Measurements from ENCODE around the gene CPNE9.
"Not testable (repeated sequence)": the region's sequence is repeated elsewhere in the genome, so short reads cannot be mapped to it uniquely, and the experiment has no call there.

Gene CPNE9

DNA sequence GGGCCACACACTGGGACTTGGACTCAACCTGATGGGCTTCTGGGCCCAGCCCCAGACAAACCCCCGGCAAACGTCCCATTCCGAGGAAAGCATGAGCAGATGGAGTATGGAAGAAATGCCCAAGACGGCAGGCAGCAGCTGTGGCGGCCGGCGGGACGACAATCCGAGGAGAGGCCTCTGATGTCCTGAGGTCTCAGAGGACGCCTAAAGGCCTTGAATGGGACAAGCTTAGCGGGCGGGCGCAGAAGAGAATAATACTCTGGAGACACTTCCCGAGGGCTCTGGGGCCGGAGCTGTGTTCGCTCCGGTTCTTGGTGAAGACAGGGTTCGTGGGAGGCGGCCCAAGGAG, 45.6 kb downstream of the CPNE9 start:
- no peak for DNase-seq

DNA sequence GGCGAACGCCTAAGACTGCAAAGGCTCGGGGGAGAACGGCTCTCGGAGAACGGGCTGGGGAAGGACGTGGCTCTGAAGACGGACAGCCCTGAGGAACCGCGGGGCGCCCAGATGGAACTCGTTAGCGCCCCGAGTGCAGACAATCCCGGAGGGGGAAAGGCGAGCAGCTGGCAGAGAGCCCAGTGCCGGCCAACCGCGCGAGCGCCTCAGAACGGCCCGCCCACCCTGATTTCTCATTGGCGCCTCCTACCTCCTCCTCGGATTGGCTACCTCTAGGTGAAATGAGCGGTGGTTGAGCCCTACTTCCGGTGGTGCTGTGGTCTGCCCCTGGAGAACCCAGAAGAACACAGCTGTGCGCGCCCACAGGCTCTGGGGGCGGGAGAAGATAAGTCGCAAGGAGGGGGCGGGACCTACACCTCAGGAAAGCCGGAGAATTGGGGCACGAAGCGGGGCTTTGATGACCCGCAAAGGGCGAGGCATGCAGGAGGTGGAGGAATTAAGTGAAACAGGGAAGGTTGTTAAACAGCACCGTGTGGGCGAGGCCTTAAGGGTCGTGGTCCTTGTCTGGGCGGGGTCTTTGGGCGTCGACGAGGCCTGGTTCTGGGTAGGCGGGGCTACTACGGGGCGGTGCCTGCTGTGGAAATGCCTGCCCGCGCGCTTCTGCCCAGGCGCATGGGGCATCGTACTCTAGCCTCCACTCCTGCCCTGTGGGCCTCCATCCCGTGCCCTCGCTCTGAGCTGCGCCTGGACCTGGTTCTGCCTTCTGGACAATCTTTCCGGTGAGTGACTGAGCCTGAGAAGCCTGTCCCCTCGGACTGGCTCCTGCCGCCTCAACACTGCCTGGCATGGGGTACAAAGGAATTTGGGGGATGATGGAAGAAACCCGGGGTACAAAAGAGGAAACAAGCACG, 46.3 kb downstream of the CPNE9 start, which contains the start of gene OGG1:
TSS of gene OGG1 (plus strand) at position 308 of the 911 bp plus-strand sequence. CDS start at position 643, 335 bp downstream.
- peak; percentile 98 for DNase-seq

DNA sequence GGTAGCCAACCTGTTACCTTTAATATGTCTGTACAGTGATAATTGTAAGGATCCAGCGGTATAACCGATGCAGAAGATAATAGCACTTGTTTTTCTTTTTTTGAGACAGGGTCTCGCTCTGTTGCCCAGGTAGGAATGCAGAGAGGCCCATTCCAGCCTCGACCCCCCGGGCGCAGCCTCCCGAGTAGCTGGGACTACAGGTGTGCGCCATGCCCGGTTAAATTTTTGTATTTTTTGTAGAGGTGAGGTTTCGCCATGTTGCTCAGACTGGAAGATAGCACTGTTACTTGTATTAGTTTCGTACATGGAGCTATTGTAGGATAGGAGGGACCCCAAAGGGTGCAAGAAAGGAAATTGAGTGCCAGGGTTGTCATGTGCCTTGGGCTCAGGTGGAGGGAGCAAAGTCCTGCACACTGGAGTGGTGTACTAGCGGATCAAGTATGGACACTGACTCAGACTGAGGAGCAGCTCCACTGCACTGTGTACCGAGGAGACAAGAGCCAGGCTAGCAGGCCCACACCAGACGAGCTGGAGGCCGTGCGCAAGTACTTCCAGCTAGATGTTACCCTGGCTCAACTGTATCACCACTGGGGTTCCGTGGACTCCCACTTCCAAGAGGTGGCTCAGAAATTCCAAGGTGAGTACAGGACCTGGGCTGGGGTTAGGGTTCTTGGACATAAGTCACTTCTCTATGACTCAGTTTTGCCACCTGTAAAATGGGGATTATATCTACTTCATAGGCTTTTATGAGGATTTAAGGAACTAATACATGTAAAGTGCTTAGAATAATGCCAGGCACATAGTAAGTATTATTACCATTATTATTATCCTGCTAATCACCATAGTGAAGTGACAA, 47.2 kb downstream of the CPNE9 start:
- no peak for DNase-seq

DNA sequence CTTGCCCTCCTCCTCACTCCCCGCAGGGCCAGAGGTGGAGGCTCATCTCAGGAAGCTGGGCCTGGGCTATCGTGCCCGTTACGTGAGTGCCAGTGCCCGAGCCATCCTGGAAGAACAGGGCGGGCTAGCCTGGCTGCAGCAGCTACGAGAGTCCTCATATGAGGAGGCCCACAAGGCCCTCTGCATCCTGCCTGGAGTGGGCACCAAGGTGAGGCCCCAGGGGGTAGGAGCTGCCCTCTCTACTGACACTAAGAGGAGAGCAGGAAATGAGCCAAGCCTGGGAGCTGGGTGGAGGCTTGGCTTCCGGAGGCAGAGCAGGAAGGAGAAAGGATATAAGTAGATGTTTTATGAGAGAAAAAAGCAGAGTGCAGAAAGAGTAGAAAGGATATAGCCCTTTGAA, 51.0 kb downstream of the CPNE9 start:
- DNase-seq: no peak

DNA sequence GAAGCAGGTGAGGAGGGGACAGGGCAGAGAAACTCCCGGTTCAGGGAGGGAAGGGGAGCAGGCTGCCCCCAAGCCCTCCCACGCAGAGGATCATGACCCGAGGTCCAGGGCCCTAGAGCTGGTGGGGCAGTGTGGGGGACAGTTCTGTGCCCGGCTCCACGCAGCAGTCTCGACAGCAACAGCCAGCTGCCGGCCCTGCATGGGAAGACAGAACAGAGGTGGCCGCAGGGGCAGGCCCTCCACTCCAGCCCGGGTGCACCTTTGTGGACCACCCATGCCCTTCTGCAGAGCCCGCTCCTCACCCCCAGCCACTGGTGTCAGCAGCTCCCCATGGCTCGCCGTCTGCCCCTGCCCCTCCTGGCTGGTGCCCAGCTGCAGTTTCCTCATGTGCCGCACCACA, 53.8 kb downstream of the CPNE9 start:
- no peak for DNase-seq

DNA sequence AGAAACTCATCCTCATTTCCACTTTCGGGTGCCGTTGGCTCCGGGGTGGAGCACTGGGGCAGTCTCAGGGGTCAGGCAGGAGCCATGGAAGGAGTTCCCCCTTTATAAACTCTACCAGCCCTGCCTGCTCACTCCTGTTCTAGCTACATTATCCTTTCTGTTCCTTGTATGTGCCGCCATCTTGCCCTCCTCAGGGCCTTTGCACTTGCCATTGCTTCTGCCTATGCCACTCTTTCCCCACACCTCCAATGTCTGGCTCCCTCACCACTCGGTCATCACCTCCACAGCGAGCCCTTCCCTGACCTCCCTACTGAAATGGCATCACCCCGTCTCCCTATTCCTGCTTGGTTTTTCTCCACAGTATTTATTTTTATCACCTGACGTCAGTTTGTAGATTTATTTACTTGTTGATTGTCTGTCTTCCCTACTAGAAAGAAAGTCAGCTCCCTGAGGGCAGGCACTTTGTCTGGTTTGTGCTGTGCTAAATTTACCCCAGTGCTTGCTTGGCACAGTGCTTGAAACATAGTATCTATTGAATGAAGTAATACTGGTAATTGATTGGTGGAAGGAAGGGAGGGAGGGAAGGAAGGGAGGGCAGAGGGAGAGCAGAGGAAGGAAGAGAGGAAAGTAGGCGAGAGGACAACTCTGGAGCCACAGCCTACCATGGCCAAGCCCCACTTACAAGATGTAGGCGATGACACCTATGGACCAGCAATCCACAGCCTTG, 57.3 kb downstream of the CPNE9 start:
- no peak for DNase-seq

DNA sequence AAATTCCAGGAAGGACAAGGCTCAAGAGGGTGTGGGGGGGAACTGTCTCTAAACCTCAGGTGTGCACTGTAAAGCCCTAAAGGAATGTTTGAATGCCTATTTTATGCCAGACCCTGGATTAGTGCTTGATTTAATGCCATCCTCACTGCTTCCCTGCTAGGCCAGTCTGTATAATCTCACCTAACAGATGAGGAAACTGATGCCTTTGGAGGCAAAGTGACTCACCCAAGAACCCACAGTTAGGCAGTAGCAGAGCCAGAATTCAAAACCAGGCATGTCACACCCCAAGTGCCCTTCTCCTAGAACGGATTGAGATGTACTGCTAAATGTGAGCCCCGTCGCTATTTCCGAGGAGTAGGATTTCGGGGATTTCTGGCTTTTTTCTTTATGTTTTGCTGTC, 58.3 kb downstream of the CPNE9 start:
- no peak for DNase-seq

DNA sequence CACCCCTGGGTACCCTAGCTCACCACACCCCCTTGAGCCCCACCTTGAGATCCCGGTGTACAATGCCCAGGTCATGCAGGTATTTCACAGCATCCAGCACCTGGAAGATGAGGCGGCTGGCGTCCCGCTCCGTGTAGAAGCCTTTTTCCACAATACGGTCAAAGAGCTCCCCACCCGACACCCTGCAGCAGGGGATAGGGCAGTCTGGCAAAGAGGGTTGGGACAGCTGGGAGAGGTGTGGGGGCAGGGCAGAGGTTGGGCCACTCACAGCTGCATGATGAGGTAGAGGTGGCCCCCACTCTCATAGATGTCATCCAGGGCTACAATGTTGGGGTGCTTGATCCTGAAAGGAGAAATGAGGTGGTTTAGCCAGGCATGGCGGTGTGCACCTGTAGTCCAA, 59.2 kb downstream of the CPNE9 start:
- no peak for DNase-seq

DNA sequence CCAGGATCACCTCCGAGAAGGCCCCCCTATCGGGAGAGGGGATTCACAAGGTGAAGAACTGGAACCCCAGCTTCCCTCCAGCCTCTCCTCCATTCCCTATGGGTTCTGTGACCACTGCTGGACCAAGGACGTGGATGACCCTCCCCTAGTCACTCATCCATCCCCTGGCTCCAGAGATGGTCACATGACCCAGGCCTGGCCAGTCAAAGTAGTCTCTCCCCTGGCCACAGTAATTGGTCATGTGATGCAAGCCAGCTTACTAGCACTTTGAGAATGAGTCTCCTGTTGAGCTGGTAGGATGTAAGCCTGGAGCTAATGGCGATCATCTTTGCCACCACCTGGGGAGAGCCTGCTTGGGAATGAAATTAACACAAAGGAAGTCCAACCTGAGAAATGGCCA, 62.2 kb downstream of the CPNE9 start:
- DNase-seq: no peak

DNA sequence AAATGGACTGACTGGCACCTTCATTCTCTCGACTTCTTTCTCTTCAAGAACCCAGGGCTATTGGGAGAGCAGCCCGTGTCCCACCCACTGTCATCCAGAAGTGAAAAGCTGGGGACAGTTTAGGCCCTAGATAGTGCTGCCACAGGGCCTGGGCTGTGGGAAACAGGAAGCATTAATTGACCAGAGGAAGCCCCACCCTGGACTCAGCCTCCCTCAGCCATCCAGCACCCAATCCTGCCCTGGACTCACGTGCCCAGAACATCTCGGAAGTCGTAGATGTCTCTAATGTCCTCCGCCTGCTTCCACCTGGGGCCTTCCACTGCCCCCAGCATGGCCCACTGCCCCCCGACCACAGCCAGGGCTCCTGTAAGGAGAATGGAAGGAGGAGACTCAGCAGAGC, 63.8 kb downstream of the CPNE9 start:
- DNase-seq: no peak

DNA sequence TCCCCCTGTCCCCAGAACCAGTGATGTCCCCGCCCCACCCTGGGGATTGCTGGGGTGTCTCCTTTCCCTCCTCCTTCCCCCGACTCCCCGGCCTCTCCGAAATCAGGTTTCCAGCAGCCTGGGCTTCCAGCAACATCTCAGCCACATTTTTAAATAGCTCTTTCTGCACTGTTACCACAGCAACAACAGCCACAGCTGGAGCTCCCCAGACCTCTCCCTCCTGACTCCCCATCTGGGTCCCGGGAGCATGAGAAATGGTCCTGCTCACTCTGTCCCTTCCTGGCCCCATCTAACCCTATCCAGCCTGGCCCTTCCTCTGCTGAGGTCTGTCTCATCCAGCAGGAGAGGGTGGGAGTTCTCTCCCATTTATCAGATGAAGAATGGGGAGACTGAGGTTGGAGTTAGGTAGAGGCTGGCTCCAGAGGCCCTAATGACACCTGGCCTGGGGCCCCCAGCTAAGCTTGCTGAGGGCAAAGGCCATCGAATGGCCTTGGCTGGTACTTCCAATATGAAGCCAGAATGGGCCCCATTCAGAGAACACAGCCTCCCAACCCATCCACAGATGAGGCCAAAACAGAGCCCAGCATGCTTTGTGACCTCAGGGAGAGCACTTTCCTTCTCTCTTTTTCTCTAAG, 64.6 kb downstream of the CPNE9 start:
- no peak for DNase-seq

DNA sequence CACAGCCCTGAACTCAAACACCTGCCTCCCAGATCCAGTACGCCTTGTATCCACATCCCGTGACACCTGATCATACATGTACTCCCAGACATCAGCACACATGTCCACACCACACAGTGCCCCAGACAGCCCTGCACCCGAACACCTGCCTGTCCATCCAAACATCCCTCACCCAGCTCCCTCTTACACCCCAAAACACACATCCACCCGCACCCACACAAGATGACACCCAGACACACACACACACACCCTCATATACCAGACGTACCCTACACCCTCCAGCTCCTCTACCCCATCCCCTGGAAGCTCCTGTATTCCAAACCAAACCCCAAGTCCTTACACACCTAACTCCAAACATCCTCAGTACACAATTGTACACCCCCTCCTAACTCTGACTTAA, 65.4 kb downstream of the CPNE9 start:
- no peak for DNase-seq

DNA sequence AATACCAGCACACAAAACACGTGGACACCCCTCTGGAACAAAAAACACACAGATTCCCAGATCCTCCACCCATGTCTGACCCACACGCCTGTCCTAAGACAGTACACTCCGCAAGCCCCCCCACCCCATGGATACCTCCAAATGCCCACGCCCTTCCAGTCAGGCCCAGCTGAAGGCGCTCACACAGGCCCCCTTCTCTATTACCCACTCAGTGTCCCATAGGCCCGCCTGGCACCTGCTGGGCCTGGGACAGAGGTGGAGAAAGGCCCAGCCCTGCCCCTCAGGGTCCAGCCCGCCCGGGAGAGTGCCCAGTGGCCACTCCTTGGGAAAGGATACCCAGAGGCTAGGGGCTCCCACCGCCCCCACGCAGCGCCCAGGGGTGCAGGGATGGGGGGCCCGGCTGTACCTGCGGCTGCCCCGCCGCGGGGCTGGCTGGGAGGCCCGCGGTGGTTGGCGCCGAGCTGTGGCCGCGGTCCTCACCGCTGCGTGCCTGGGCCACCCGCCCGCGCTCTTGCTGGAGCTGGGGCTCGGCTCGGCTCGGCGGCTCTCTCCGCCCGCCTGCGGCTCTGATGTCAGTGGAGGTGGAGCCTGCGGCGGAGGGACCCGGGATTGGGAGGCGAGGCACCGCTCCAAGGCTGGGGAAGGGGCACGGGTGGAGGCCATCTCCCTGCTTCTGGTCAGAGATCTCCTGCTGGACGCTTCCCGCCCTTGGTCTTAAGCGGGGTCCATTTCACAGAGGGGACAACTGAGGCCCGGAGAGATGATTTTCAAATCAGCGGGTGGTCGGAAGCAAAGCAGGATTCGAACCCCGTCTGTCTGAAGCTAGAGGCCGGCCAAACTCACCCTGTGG, 66.0 kb downstream of the CPNE9 start, which contains the start of gene CAMK1:
TSS of gene CAMK1 (minus strand) at position 522 of the 850 bp plus-strand sequence. CDS start 2,198 bp downstream, outside the sequence.
- peak; percentile 40 for DNase-seq

DNA sequence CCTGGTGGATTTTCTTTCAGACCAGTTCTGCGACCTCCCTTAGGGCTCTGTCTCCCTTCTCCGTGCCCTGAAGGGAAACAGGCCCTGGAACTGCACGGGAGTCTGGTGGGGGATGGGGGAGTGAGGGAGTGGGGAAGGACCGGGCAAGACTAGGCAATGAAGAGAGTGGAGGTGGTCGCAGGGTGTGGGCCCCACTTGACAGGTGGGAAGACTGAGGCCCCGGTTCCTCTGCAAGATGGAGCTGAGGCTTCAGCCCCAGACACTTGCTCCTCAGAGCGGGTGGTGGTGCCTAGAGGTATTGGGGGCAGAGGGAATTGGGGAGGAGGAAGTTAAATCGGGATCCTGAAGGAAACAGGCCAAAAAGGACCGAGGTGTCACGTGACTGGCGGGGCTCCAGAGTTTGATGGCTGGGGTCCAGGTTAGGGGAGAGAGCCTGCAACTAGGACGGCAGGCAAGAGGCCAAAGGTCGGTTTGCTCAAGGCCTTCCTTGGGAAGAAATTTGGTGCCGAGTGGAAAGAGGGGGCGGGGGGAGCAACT, 66.7 kb downstream of the CPNE9 start:
- DNase-seq: no peak

DNA sequence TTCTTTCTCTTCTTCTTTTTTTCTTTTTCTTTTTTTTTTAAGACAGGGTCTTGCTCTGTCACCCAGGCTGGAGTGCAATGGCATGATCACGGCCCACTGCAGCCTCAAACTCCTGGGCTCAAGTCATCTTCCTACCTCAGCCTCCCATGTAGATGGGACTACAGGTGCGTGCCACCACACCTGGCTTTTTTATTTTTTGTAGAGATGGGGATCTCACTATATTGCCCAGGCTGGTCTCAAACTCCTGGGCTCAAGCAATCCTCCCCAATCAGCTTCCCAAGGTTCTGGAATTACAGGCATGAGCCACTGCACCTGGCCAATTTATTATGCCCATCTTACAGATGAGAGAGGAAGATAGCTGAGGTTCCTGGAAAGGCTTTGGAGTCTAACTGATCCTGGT, 67.4 kb downstream of the CPNE9 start:
- not testable (repeated sequence) for DNase-seq

DNA sequence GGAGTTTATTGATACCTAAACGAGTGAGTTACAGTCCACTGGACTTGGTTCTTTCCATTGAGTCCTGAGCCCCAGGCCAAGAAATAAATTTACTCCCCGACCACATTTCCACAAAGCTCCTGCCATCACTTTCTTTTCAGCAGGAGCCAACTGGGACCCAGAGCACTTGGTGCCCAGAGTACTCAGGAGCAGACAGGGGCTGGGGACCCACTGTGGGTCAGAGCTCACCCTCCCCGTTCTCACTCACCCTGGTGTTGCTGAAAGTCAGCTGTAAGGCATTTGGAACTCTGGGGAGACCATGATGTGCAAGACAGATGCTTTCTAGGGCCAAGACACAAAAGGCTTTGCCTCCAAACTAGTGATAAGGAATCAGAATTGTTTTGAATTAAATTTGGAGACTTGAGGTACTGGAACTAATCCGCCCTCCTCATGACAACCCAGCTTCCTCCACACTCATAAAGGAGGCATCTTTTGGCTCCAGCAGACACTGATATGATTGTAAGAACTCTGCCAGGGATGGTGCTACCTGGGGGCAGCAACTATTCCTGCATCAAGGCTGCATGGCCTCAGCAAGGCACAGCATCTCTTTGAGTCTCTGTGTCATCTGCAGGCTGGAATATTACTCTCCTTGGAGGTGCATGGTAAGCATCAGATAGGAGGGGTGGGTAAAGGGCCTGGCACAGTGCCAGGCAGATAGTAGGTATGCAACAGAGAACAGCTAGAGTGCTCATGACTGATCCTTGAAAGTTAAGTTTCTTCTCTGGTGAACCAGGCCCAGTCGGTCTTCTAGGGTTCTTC, 73.5 kb downstream of the CPNE9 start:
- DNase-seq: no peak

DNA sequence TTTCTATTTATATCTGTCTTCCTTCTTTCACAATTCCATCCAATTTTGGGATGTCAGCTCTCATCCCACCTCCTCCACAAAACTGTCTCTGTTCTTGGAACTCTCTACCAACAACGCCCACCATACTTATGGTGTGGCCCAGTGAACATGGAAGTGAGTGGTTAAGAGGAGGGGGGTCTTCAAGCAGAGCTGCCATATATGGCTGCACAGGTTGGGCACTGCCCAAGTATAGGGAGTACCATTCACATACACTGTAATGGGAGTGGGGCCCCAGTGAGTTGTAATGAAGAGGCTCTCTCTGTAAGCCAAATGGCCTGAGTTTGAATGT, 74.0 kb downstream of the CPNE9 start:
- DNase-seq: no peak

DNA sequence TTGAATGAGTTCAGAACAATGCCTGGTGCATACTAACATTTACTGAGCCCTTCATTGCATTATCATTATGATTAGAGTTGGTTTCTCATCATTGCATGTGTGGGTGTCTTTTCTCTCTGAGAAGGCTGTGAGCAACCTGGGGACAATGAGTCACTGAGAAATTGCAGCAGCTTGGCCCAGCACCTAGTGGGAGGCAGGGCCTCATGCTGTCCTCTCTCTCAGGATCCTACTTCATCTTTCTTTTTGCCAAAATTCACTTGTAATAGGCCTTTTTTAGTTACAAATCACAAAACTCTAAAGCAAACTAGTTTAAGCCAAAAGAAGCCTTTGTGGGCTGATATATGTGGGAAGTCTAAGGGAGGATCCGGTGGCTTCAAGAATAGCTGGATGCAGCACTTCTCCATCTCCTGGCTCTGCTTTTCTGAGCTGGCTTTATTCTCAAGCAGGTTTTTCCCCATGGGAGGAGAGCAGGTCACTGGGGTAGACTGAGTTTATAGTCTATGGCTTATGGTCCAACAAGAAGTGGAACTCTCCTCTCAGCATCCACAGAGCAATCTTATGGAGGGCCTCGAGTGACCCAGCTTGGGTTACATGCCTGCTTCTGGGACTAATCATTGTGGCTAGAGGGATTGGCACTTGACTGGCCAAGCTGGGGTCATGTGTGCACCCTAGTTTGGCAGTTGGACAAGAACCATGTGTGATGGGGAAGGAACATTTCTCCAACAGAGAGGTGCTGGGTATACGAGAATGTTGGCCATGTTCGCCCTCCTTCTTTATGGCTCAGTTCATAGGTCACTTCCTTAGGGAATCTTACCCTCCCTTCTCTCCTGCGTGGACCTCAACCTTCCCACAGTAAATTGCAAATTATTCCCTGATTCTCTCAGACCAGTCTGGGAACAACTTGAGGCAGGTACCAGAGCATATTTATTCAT, 74.8 kb downstream of the CPNE9 start:
- DNase-seq: no peak

DNA sequence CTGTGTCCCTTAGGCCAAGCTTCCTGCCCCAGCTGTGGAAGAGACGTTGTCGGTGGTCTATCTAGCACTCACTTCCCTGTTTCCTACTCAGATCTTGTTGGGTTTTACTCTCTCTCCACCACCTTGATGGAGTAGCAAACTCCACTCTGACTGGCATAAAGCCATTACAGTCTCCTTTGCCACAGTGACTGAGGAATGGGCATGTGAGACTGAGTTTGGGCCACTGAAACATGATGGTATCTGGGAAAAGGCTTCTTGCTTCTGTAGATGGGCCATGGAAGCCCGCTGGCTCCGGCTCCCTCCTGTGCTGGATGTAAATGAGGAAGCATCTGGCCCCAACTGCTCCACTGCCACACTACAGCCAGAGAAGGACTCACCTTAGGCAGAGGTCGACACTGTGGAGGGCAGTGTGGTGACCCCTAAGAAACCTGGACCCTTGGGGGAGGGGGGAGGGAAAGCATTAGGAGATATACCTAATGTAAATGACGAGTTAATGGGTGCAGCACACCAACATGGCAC, 75.5 kb downstream of the CPNE9 start:
- no peak for DNase-seq
